Astrocyte (in vitro differentiated cells and primary cell): ENCODE data around the gene CBFB. TPM values are rescaled to one million over a fixed set of nuclear protein-coding genes. Genes with fewer than 3 reads are reported as not detected.

Source experiments
- DNase-seq: peaks from one replicate; pipeline ENCODE4 v3.0.0-alpha.2; 2010; ENCODE audit warnings: low read depth
- FAIRE-seq: peaks from 2 replicates; lab custom pipeline; 2011; peaks lifted over from hg19 to GRCh38; lab: Jason Lieb, UNC
- H2AFZ ChIP-seq: 2 replicates; pipeline ENCODE4 v1.6.0; 2012; ENCODE audit warnings: low read depth, low read length, inconsistent platforms
- H3K27ac ChIP-seq: 2 replicates; pipeline ENCODE4 v1.5.1; 2011; ENCODE audit warnings: low read depth, low read length, inconsistent platforms
- H3K27me3 ChIP-seq: 2 replicates; pipeline ENCODE4 v1.6.0; 2011; ENCODE audit warnings: low read length, inconsistent platforms; ENCODE audit not compliant: insufficient read depth
- H3K36me3 ChIP-seq: 2 replicates; pipeline ENCODE4 v1.5.1; 2011; ENCODE audit warnings: low read length, inconsistent platforms; ENCODE audit not compliant: insufficient read depth
- H3K4me1 ChIP-seq: 2 replicates; pipeline ENCODE4 v1.5.1; 2011; ENCODE audit warnings: low read length, inconsistent platforms; ENCODE audit not compliant: insufficient read depth
- H3K4me2 ChIP-seq: 2 replicates; pipeline ENCODE4 v1.6.0; 2012; ENCODE audit warnings: low read length, inconsistent platforms
- H3K4me3 ChIP-seq: 2 replicates; pipeline ENCODE4 v1.5.1; 2011; ENCODE audit warnings: low read depth, mild to moderate bottlenecking, low read length, inconsistent platforms; ENCODE audit not compliant: insufficient read depth
- H3K79me2 ChIP-seq: 2 replicates; pipeline ENCODE4 v1.6.0; 2012; ENCODE audit warnings: mild to moderate bottlenecking, low read length, inconsistent platforms; ENCODE audit not compliant: insufficient read depth
- H3K9ac ChIP-seq: 2 replicates; pipeline ENCODE4 v1.6.0; 2012; ENCODE audit warnings: mild to moderate bottlenecking, low read length, inconsistent platforms
- H3K9me3 ChIP-seq: 2 replicates; pipeline ENCODE4 v1.5.1; 2012; ENCODE audit warnings: low read depth, mild to moderate bottlenecking, low read length, inconsistent platforms; ENCODE audit not compliant: insufficient read depth
- H4K20me1 ChIP-seq: 2 replicates; pipeline ENCODE4 v1.6.0; 2012; ENCODE audit warnings: low read length, inconsistent platforms; ENCODE audit not compliant: insufficient read depth
- H3K27ac Mint-ChIP-seq: one replicate; pipeline ENCODE4 v1.8.0; 2021; ENCODE audit warnings: mild to moderate bottlenecking, mixed read lengths; ENCODE audit not compliant: unreplicated experiment
- H3K27me3 Mint-ChIP-seq: one replicate; pipeline ENCODE4 v1.8.0; 2021; ENCODE audit warnings: low read depth, mixed read lengths; ENCODE audit not compliant: unreplicated experiment
- H3K36me3 Mint-ChIP-seq: one replicate; pipeline ENCODE4 v1.8.0; 2021; ENCODE audit warnings: low read depth, mixed read lengths; ENCODE audit not compliant: unreplicated experiment
- H3K4me1 Mint-ChIP-seq: one replicate; pipeline ENCODE4 v1.8.0; 2021; ENCODE audit warnings: low read depth, mixed read lengths; ENCODE audit not compliant: unreplicated experiment
- H3K4me3 Mint-ChIP-seq: one replicate; pipeline ENCODE4 v1.8.0; 2021; ENCODE audit warnings: mild to moderate bottlenecking, moderate library complexity, mixed read lengths; ENCODE audit not compliant: unreplicated experiment
- H3K9me3 Mint-ChIP-seq: one replicate; pipeline ENCODE4 v1.8.0; 2021; ENCODE audit warnings: mild to moderate bottlenecking, mixed read lengths; ENCODE audit not compliant: unreplicated experiment
- EZH2 ChIP-seq: IDR thresholded peaks from 2 replicates; pipeline ENCODE4 v1.6.1; 2012; ENCODE audit warnings: mild to moderate bottlenecking, low read length, inconsistent platforms; ENCODE audit not compliant: insufficient read depth
- total RNA-seq: library from RNA; stranded (reverse); gene quantifications from 2 replicates; pipeline ENCODE4 v1.2.1, GENCODE V29; 2021
- TF ChIP-seq, protein P1 (sequence below): IDR thresholded peaks from 2 replicates; pipeline ENCODE4 v1.5.1; 2011; ENCODE audit warnings: low read depth, mild to moderate bottlenecking, inconsistent platforms, low read length, moderate library complexity; ENCODE audit not compliant: insufficient read depth

The CBFB gene
- total RNA-seq, 1 donor from 2014 or later: 104 TPM

DNA sequence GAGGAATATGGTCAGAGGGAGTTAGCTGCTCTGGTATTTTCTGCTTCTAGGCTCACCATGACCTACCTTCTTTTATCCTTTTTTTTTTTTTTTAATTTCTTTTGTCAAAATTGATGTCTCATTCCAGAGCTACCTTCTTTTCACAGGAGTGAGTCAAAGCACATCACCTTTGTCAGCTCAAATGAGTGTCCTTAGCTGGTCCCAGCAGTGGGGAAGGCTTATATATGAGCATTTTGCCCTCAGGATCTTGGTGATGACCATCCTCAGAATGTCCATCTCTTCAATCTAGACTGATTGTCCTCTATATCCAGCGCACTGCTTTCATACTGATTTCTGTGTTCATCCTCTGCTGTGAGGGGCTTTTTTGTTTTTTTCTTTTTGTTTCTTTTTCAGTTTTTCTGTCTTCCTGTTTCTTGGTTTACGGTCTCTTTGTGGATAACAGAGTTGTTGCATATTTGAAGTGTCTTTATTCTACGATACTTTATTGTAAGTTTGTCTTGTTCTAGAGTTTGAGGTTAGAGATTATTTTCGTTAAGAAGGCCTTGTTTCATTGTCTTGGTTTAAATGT is 24.9 kb downstream of the CBFB start:
- peaks cover 4% of the 10 kb centered on the region for H3K36me3 Mint-ChIP-seq
- Histone ChIP-seq H3K4me2 (no peak overlapping the region), H3K79me2 (peaks cover 88% of the 10 kb centered on the region), H3K4me3 (no peak overlapping the region), H3K36me3 (no peaks in the 10 kb centered on the region), H3K4me1 (peaks cover 8% of the 10 kb centered on the region), H2AFZ (no peak overlapping the region), H3K9me3 (no peaks in the 10 kb centered on the region), H4K20me1 (peaks cover 26% of the 10 kb centered on the region), H3K27me3 (no peaks in the 10 kb centered on the region), H3K9ac (no peak overlapping the region), H3K27ac (no peak overlapping the region)
- FAIRE-seq: no peak
- DNase-seq: no peak
- H3K9me3 Mint-ChIP-seq: no peaks in the 10 kb centered on the region
- H3K27ac Mint-ChIP-seq: no peak overlapping the region
- H3K4me3 Mint-ChIP-seq: no peak overlapping the region
- peaks cover 19% of the 10 kb centered on the region for H3K4me1 Mint-ChIP-seq
- no peak for TF ChIP-seq EZH2
- no peaks in the 10 kb centered on the region for H3K27me3 Mint-ChIP-seq

DNA sequence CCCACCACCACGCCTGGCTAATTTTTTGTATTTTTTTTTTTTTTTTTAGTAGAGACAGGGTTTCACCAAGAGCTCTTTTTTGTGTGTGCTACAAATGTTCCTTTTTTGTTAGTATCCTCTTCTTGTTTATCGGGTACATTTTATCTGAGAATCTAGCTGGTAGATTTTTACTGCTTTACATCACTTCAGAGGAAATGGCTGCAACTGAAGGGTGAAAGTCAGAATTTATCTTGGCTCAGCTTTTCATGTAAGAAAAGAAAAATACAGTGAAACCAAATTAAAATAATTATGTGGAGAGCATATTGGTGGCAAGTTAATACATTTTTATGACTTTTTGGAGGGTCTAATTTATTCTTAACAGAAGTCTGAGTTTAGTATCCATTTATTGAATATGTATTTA is 26.0 kb downstream of the CBFB start:
- H2AFZ ChIP-seq: no peak overlapping the region
- H3K4me3 Mint-ChIP-seq: no peak overlapping the region
- peaks cover 8% of the 10 kb centered on the region for H3K4me1 ChIP-seq
- no peaks in the 10 kb centered on the region for H3K9me3 Mint-ChIP-seq
- no peak overlapping the region for H3K9ac ChIP-seq
- H3K36me3 ChIP-seq: no peaks in the 10 kb centered on the region
- FAIRE-seq (no peak), DNase-seq (no peak)
- no peaks in the 10 kb centered on the region for H3K9me3 ChIP-seq
- no peak overlapping the region for H3K4me3 ChIP-seq
- peaks cover 88% of the 10 kb centered on the region for H3K79me2 ChIP-seq
- H3K4me1 Mint-ChIP-seq: peaks cover 21% of the 10 kb centered on the region
- peaks cover 4% of the 10 kb centered on the region for H3K36me3 Mint-ChIP-seq
- H3K27me3 Mint-ChIP-seq: no peaks in the 10 kb centered on the region
- H3K27ac Mint-ChIP-seq: peak overlapping the region; percentile 55
- peak overlapping the region; percentile 60 for H3K27ac ChIP-seq
- no peak for TF ChIP-seq EZH2
- TF ChIP-seq, protein P1, sequence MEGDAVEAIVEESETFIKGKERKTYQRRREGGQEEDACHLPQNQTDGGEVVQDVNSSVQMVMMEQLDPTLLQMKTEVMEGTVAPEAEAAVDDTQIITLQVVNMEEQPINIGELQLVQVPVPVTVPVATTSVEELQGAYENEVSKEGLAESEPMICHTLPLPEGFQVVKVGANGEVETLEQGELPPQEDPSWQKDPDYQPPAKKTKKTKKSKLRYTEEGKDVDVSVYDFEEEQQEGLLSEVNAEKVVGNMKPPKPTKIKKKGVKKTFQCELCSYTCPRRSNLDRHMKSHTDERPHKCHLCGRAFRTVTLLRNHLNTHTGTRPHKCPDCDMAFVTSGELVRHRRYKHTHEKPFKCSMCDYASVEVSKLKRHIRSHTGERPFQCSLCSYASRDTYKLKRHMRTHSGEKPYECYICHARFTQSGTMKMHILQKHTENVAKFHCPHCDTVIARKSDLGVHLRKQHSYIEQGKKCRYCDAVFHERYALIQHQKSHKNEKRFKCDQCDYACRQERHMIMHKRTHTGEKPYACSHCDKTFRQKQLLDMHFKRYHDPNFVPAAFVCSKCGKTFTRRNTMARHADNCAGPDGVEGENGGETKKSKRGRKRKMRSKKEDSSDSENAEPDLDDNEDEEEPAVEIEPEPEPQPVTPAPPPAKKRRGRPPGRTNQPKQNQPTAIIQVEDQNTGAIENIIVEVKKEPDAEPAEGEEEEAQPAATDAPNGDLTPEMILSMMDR: no peak
- no peaks in the 10 kb centered on the region for H3K27me3 ChIP-seq
- no peak overlapping the region for H3K4me2 ChIP-seq
- peaks cover 31% of the 10 kb centered on the region for H4K20me1 ChIP-seq

DNA sequence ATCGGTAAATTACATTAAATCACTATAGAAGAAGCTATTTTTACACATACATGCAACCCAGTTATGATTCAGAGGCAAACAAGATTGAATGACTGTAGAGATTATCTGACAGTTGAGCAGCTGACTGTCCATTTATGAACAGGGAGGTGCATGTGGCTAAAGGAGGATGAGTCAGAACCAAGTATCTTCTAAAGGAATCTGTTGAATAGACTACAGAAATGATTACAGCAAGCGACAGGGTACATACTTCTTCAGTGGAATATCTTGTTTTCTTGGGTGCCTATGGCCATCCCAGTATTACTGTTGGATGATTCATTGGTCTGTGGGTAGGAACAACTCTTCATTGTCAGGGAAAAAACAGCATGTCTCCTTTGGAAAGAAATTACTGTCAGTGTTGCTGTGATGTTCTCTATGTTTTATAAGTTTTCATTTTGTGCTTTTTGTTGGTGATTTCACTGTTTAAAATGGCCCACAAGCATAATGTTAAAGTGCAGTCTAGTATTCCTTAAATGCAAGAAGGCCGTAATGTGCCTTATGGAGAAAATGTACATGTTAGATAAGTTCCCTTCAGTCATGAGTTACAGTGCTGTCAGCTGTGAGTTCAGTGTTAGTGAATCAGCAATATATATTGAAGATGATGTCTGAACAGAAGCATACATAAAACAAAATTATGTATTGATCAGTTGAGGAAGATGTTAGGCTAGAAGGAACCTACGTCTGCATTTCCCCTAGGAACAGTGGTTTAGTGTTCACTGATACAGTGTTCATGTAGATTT is 27.0 kb downstream of the CBFB start:
- peak overlapping the region; percentile 72 for H3K27ac Mint-ChIP-seq
- peak overlapping the region; percentile 49 for H3K9ac ChIP-seq
- H3K4me1 ChIP-seq: peaks cover 8% of the 10 kb centered on the region
- H3K9me3 ChIP-seq: no peaks in the 10 kb centered on the region
- TF ChIP-seq, protein P1: no peak
- TF ChIP-seq EZH2: no peak
- H4K20me1 ChIP-seq: peaks cover 35% of the 10 kb centered on the region
- no peaks in the 10 kb centered on the region for H3K36me3 ChIP-seq
- H3K79me2 ChIP-seq: peaks cover 90% of the 10 kb centered on the region
- H3K4me3 ChIP-seq: peak overlapping the region; percentile 1
- H3K4me1 Mint-ChIP-seq: peaks cover 21% of the 10 kb centered on the region
- no peaks in the 10 kb centered on the region for H3K27me3 ChIP-seq
- DNase-seq (peak; percentile 97), FAIRE-seq (peak; percentile 98)
- H3K36me3 Mint-ChIP-seq: peaks cover 10% of the 10 kb centered on the region
- no peak overlapping the region for H2AFZ ChIP-seq
- H3K27ac ChIP-seq: peak overlapping the region; percentile 71
- peak overlapping the region; percentile 75 for H3K4me2 ChIP-seq
- H3K27me3 Mint-ChIP-seq: no peaks in the 10 kb centered on the region
- peak overlapping the region; percentile 23 for H3K4me3 Mint-ChIP-seq
- H3K9me3 Mint-ChIP-seq: no peaks in the 10 kb centered on the region
